Mammary epithelial cell (primary cell): Measurements from ENCODE around the gene EFCAB6.

ENCODE experiments used
- EZH2 ChIP-seq: IDR thresholded peaks from 2 replicates; pipeline ENCODE4 v1.6.1; 2012; ENCODE audit warnings: low read length, inconsistent platforms, borderline replicate concordance
- TF ChIP-seq, protein P1 (sequence below), 2 donors: IDR thresholded peaks in 1 of 2; conservative IDR thresholded peaks in 1 of 2; 2 replicates each; pipeline ENCODE4 v1.5.1; 2011 to 2012; ENCODE audit warnings: inconsistent platforms in 2 of 2, low read length in 2 of 2, mild to moderate bottlenecking in 2 of 2, control low read depth in 1 of 2, low read depth in 1 of 2; ENCODE audit not compliant: insufficient read depth in 1 of 2; ENCODE audit errors: extremely low read depth in 1 of 2

DNA sequence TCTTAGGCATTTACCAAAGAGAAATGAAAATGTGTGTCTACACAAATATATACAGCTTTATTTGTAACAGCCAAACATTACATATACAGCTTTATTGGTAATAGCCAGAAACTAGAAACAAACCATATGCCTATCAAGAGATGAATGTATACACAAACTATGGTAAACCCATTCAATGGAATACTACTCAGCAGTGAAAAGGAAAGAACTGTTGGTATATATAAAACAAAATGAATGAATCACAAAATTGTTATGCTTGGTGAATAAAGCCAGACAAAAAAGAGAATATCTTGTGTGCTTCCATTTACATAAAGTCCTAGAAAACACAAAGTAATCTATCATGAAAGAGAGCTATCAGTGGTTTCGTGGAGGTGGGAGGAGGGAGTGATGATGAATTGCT is 142.9 kb downstream of the EFCAB6 start:
- TF ChIP-seq, protein P1, sequence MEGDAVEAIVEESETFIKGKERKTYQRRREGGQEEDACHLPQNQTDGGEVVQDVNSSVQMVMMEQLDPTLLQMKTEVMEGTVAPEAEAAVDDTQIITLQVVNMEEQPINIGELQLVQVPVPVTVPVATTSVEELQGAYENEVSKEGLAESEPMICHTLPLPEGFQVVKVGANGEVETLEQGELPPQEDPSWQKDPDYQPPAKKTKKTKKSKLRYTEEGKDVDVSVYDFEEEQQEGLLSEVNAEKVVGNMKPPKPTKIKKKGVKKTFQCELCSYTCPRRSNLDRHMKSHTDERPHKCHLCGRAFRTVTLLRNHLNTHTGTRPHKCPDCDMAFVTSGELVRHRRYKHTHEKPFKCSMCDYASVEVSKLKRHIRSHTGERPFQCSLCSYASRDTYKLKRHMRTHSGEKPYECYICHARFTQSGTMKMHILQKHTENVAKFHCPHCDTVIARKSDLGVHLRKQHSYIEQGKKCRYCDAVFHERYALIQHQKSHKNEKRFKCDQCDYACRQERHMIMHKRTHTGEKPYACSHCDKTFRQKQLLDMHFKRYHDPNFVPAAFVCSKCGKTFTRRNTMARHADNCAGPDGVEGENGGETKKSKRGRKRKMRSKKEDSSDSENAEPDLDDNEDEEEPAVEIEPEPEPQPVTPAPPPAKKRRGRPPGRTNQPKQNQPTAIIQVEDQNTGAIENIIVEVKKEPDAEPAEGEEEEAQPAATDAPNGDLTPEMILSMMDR (conservative IDR thresholded peaks at IDR 0.05 in 1 of 2, IDR thresholded peaks at IDR 0.05 in 1 of 2; ENCODE audit: extremely low read depth in 1 of 2, insufficient read depth in 1 of 2, low read depth in 1 of 2, low read length in 2 of 2), result no peak
- no peak for TF ChIP-seq EZH2
